ENCODE data around the gene SHPK.

The SHPK gene

GRCh38 chr17:3558603-3559269 is 77.3 kb downstream of the SHPK start:
- ChIA-PET POLR2A (no interaction called here), CTCF (no interaction called here)
- TF ChIP-seq WT1 (tag by site-specific recombination; IDR thresholded peaks at IDR 0.05) = no peak
- no peak for TF ChIP-seq ZNF843 (tag by site-specific recombination; IDR thresholded peaks at IDR 0.05)
- no peak for TF ChIP-seq PRDM4 (tag by site-specific recombination; IDR thresholded peaks at IDR 0.05)
- TF ChIP-seq ZNF645 (tag by site-specific recombination; IDR thresholded peaks at IDR 0.05) = no peak
- TF ChIP-seq ZNF530 (tag by site-specific recombination; IDR thresholded peaks at IDR 0.05; ENCODE audit: low read depth) = no peak
- no peak for TF ChIP-seq ZNF558 (tag by site-specific recombination; IDR thresholded peaks at IDR 0.05)
- TF ChIP-seq ZNF654 (tag by site-specific recombination; IDR thresholded peaks at IDR 0.05; ENCODE audit: low read depth) = no peak
- TF ChIP-seq ZNF248 (tag by site-specific recombination; IDR thresholded peaks at IDR 0.05) = no peak
- no peak for TF ChIP-seq ZNF677 (tag by site-specific recombination; IDR thresholded peaks at IDR 0.05)
- TF ChIP-seq, protein P1, sequence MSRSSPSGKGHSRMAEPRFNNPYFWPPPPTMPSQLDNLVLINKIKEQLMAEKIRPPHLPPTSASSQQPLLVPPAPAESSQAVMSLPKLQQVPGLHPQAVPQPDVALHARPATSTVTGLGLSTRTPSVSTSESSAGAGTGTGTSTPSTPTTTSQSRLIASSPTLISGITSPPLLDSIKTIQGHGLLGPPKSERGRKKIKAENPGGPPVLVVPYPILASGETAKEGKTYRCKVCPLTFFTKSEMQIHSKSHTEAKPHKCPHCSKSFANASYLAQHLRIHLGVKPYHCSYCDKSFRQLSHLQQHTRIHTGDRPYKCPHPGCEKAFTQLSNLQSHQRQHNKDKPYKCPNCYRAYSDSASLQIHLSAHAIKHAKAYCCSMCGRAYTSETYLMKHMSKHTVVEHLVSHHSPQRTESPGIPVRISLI (tag by site-specific recombination; IDR thresholded peaks at IDR 0.05) = no peak
- TF ChIP-seq ZNF791 (tag by site-specific recombination; IDR thresholded peaks at IDR 0.05) = no peak
- no peak for TF ChIP-seq HOXC10 (CRISPR knock-in tag; IDR thresholded peaks at IDR 0.05)
- no peak for TF ChIP-seq ZFP41 (tag by site-specific recombination; IDR thresholded peaks at IDR 0.05; ENCODE audit: borderline replicate concordance)
- no peaks in the 10 kb centered on the region; the same call in 1 of the 2 replicates for H3K4me1 ChIP-seq (ENCODE audit: control insufficient read depth, insufficient read depth, low read length)
- H3K36me3 ChIP-seq (ENCODE audit: control insufficient read depth in 2 of 2, insufficient read depth in 1 of 2, low read length in 2 of 2) = no peaks in the 10 kb centered on the region
- no peak overlapping the region for H3K4me3 ChIP-seq (ENCODE audit: low read depth, low read length)
- no peaks in the 10 kb centered on the region for H3K9me3 ChIP-seq (ENCODE audit: control insufficient read depth, insufficient read depth, low read depth, low read length)
- no peak overlapping the region for H3K27ac ChIP-seq (ENCODE audit: extremely low read depth, low read depth, low read length)

All from HEK293 (cell line).